AG09309 (cell line): ENCODE results near the gene RNASEH2A.

Experiments
- DNase-seq: peaks from one replicate; pipeline ENCODE4 v3.0.0-alpha.2; 2010; ENCODE audit warnings: low read depth
- H3K4me3 ChIP-seq: 2 replicates; pipeline ENCODE4 v1.5.1; 2011; ENCODE audit warnings: mild to moderate bottlenecking, low read depth, low read length, moderate library complexity; ENCODE audit not compliant: control insufficient read depth
- CTCF ChIP-seq: IDR thresholded peaks from 2 replicates; pipeline ENCODE4 v1.5.1; 2011; ENCODE audit warnings: mild to moderate bottlenecking, low read depth, low read length, inconsistent platforms; ENCODE audit not compliant: insufficient read depth, control insufficient read depth; ENCODE audit errors: missing control alignments

RNASEH2A gene

GRCh38 chr19:12792853-12793289, 13.5 kb upstream of the RNASEH2A start:
- TF ChIP-seq CTCF: no peak
- H3K4me3 ChIP-seq: peak overlapping the region; percentile 94
- no peak for DNase-seq

- peak overlapping the region; percentile 94 for H3K4me3 ChIP-seq
- TF ChIP-seq CTCF: no peak
- DNase-seq: no peak
Measured at GRCh38 chr19:12793290-12794195, 12.8 kb upstream of the RNASEH2A start.

GRCh38 chr19:12794196-12794941, 12.0 kb upstream of the RNASEH2A start:
- peak overlapping the region; percentile 94 for H3K4me3 ChIP-seq
- no peak for TF ChIP-seq CTCF
- DNase-seq: no peak

- no peak overlapping the region for H3K4me3 ChIP-seq
- no peak for DNase-seq
- TF ChIP-seq CTCF: no peak
Measured at GRCh38 chr19:12794971-12795381, 11.4 kb upstream of the RNASEH2A start.

- no peak overlapping the region for H3K4me3 ChIP-seq
- DNase-seq: no peak
Measured at GRCh38 chr19:12796146-12797071, 10.0 kb upstream of the RNASEH2A start.

More at GRCh38 chr19:12796146-12797071, 10.0 kb upstream of the RNASEH2A start:
- TF ChIP-seq CTCF: peak; percentile 94
